ENCODE results near the gene DYNC2I2.
"Not testable (repeated sequence)": the region's sequence is repeated elsewhere in the genome, so short reads cannot be mapped to it uniquely, and the experiment has no call there.

DYNC2I2 gene

DNA sequence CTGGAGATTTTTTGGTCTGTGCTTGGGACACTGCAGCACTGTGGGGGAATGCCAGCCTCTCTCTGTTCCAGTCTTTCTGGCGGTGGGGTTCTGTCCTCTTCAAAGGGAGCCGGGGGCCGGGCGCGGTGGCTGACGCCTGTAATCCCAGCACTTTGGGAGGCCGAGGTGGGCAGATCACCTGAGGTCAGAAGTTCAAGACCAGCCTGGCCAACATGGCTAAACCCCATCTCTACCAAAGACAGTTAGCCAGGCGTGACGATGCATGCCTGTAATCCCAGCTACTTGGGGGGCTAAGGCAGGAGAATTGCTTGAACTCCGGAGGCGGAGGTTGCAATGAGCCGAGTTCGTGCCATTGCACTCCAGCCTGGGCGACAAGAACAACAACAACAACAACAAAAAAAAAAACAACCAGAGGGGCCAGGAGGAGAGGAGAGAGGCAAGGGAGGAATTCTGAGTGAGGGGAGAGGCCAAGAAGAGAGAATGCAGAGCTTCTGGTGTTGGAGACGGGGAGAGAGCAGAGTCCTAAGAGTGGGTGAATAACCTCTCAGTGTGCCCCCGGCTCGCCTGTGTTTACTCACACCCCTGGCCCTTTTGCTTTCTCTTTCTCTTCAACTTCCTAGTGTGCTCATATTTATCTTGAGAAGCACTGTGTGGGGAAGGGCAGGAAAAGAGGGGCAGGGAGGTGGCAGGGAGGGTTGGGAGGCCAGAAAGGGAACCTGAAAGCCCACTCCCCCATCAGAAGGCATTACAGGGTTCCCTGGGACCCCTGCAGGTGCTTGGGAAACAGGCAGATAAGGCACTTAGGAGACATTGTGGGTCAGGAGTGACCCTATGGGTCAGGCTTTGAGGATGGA, 29.2 kb upstream of the DYNC2I2 start:
- DNase-seq (ENCODE audit: low spot score), result peak; percentile 54

DNA sequence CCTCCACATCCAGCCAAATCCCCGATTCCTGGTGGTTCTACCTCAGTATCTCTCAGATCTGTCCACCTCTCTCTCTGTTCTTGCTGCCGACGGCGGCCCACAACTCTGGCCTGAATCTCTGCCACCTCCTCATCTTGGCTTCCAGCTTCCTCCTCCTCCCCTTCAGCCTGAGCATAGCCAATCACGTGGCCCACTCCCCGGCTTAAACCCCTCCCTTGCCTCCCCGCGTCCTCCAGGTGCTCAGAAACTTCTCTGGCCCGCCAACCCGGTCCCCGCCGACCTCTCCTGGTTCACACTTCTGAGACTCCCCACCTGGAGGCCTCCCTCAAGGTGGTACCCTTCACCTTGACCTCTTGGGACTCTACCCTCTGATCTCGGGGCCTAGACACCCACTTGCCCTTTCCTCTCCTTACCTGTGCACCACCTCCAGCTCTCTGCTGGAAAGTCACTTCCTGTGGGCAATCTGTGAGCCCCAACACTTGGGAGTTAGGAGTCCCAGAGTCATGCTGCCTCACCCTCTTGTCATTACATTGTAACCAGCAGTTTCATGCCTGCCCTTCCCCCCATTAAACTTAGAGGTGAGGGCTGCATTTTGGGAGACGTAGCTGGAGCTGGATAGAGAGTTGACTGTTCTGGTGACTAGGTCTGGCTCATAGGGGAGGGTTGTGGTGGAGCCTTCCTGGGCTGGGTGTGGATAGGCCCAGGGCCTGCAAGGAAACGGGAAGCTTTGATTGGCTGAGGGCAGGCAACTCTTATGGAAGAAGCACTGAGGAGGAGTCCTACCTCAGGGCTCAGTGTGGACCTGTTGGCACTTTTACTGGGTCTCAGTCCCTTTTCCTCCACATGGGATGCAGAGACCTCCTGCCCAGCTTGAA, 27.9 kb upstream of the DYNC2I2 start:
- DNase-seq (ENCODE audit: low spot score), result peak; percentile 89

DNA sequence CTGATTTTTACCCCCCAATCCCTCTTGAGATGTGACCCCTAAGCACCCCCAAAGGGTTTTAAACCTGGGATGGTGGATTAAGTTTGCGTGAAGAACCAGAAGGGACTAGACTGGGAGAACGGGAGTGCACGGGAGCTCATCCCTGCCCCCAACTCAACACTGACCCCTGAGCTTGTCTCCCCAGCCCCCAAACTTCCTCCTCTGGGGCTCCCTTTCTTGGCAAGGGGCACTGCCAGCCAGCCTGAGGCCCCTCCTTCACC, 27.3 kb upstream of the DYNC2I2 start:
- DNase-seq (ENCODE audit: low spot score), result no peak

DNA sequence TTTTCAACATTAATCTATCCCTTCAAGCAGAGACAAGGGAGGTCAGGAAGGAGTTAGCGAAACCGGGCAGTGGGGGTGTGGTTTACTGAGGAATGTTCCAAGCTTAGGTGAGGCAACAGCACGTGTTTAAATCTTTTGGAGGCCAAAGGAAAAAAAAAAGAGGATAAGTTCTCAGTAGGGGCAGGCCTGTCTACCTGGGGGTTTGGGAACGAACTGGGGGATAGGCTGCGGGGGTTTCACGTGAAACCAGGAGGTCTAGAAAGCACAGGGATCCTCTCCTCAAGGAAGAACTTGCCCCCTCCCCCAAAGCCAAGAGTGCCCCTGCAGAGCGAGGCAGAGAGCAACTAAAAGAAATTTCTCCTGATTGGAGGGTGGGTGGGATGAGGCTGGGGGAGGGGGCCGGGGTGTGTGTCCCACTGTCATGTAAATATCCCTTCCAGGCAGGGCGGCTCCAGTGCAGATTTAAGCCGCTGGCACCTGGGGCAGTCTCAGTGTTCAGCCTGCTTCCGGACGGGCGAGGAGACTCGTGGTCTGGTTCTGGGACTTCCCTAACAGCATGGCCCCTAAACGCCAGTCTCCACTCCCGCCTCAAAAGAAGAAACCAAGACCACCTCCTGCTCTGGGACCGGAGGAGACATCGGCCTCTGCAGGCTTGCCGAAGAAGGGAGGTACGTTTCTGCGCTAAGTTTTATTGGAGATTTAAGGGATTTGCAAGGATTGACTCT, 26.9 kb upstream of the DYNC2I2 start:
- peak; percentile 49 for DNase-seq (ENCODE audit: low spot score)

DNA sequence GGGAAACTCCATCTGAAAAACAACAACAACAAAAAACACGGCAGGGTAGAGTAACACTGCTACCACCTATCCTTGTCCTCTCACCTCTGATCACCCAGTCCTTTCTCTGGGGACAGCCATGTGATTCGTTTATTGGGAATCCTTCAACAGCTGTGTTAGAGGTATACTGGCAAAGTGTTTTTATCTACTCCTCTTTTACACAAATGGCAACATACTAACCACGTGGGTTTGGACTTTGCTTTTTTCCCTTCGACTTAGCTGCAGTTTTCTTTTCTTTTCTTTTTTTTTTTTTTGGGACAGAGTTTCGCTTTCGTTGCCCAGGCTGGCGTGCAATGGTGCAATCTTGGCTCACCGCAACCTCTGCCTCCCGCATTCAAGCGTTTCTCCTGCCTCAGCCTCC, 21.1 kb upstream of the DYNC2I2 start:
- DNase-seq (ENCODE audit: low spot score), result no peak

DNA sequence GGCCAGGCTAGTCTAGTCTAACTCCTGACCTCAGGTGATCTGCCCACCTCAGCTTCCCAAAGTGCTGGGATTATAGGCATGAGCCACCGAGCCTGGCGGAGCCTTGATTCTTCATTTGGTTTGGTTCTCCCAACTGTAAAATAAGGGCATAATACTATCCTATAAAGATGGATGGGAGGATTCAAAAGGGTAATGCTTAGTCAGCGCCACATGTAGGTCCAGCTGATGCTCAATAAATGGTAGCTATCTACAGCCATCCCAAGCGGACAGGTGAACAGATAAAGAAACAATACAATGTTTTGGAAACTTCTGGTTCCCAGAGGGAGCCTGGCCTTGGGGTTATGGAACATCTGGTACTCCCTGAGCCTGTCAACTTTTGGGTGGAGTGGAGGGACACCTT, 18.7 kb upstream of the DYNC2I2 start:
- DNase-seq (ENCODE audit: low spot score), result no peak

DNA sequence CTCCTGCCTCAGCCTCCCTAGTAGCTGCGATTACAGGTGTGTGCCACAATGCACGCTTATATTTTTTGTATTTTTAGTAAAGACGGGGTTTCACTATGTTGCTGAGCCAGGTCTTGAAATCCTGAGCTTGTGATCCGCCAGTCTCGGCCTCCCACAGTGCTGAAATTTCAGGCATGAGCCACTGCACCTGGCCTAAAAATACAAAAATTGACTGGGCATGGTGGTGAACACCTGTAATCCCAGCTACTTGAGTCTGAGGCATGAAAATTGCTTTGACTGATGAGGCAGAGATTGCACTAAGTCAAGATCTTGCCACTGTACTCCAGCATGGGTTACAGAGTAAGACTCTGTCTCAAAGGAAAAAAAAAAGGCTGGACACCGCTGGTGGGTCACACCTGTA, 13.1 kb upstream of the DYNC2I2 start:
- DNase-seq (ENCODE audit: low spot score), result no peak

DNA sequence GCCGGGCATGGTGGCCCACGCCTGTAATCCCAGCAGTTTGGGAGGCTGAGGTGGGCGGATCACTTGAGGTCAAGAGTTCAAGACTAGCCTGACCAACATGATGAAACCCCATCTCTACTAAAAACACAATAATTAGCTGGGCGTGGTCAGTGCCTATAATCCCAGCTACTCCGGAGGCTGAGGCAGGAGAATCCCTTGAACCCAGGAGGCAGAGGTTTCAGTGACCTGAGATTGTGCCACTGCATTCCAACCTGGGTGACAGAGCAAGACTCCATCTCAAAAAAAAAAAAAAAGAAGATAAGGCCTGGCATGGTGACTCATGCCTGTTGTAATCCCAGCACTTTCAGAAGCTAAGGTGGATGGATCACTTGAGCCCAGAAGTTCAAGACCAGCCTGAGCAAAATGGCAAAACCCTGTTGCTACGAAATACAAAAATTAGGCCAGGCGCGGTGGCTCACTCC, 9.9 kb upstream of the DYNC2I2 start:
- not testable (repeated sequence) for DNase-seq (ENCODE audit: low spot score)

DNA sequence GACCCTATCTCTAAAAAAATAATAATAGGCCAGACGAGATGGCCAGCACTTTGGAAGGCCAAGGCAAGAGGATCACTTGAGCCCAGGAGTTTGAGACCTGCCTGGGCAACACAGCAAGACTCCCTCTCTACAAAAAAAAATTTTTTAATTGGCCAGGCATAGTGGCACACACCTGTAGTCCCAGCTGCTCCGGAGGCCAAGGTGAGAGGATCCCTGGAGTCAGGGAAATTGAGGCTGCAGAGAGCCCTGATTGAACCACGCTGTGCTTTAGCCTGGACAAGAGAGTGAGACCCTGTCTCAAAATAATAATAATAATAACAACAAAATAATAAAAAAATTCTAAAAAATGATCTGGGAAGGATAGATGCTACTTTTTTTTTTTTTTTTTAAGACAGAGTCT, 1.1 kb upstream of the DYNC2I2 start:
- DNase-seq (ENCODE audit: low spot score), result no peak

DNA sequence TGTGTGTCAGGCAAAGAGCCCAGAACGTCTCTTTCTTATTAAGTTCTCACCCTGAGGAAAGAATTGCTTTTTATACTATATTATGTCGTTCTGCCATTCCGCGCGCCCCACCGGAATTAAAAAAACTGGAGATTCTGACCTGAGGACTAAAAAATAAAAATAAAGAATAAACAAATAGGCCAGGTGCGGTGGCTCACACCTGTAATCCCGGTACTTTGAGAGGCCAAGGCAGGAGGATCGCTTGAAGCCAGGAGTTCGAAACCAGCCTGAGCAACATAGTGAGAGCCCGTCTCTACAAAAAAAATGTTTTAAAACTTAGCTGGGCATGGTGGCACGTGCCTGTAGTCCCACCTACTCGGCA, 677 bp upstream of the DYNC2I2 start:
- DNase-seq (ENCODE audit: low spot score), result no peak

DNA sequence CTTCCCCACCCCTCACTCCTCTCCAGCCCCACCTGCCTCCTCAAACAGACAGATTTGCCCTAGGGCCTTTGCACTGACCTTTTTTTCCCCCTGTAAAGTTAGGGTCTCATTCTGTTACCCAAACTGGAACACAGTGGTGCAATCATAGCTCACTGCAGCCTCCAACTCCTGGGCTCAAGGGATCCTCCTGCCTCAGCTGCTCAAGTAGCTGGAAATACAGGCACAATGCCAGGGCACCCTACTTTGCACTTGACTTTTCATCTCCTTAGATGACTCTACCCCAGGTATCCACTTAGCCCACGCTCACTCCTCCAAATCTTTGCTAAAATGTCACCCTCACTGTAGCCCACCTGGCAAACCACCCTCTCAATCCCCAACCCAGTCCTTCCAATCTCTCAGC, 2.2 kb downstream of the DYNC2I2 start:
- no peak for DNase-seq (ENCODE audit: low spot score)

DNA sequence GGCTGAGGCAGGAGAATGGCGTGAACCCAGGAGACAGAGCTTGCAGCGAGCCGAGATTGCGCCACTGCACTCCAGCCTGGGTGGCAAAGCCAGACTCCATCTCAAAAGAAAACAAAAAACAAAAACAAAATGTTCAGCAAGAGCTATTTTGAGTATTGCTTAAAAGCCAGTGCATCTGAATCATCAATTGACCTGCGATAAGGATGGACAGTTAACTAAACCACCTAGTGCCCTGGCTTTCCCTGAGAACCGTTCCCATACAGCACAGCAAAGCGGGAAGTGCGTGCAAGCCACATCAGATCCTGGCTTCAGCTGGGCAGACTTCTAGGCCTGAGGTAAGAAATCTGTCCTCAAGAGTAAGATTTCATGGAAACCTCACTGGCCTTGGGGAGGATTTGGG, 2.7 kb downstream of the DYNC2I2 start:
- DNase-seq (ENCODE audit: low spot score), result no peak

DNA sequence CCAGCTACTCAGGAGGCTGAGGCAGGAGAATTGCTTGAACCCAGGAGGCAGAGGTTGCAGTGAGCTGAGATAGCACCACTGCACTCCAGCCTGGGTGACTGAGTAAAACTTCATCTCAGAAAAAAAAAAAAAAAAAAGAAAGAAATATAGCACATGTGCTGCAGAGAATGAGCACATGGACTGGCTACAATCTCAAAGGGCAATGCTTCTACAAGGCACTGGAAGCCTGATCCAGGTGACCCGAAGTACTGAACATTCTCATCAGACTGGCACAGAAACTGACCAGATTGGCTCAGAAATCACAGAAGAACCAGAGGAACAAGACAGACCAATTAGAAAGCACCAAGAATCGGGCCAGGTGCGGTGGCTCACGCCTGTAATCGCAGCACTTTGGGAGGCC, 4.8 kb downstream of the DYNC2I2 start:
- DNase-seq (ENCODE audit: low spot score), result no peak

DNA sequence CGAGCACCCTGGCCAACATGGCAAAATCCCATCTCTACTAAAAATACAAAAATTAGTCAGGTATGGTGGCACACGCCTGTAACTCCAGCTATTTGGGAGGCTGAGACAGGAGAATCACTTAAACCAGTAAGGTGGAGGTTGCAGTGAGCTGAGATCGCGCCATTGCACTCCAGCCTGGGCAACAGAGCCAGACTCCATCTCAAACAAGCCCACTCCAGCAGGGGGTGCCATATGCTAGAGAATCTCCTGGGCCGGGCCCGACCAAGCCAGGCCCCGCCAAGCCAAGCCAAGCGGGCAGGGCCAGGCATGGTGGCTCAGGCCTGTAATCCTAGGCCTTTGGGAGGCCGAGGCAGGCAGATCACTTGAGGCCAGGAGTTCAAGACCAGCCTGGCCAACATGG, 8.4 kb downstream of the DYNC2I2 start:
- peak; percentile 59 for DNase-seq (ENCODE audit: low spot score)

DNA sequence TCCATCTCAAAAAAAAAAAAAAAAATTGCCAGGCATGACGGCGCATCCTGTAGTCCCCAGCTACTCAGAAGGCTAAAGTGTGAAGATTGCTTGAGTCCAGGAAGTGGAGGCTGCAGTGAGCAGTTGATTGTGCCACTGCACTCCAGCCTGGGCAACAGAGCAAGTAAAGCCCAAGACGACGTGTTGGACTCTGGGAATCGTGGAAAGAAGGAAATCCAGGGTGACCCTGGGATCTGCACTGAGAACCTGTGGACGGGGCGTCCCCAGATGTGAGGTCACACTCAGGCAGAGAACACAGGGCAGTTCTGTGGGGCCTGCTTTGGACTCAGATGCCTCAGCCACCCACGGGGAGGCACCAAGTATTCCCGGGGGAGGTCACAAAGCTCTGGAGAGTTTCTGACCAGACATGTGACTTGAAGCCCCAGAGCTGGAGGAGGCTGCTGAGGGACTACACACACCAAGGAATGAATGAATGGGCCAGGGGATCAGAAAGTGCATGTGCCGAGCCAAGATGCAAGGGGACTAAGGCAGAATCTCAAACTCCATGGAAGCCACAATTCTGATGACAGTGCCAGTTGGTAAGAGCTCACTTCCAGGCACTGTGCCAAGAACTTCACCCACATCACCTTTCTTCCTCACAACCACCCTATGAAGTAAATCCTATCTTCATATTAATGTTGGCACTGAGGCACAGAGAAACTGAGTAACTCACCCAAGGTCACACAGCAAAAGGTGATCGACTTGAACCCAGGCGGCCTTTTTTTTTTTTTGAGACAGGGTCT, 12.9 kb downstream of the DYNC2I2 start:
- DNase-seq (ENCODE audit: low spot score), result no peak

DNA sequence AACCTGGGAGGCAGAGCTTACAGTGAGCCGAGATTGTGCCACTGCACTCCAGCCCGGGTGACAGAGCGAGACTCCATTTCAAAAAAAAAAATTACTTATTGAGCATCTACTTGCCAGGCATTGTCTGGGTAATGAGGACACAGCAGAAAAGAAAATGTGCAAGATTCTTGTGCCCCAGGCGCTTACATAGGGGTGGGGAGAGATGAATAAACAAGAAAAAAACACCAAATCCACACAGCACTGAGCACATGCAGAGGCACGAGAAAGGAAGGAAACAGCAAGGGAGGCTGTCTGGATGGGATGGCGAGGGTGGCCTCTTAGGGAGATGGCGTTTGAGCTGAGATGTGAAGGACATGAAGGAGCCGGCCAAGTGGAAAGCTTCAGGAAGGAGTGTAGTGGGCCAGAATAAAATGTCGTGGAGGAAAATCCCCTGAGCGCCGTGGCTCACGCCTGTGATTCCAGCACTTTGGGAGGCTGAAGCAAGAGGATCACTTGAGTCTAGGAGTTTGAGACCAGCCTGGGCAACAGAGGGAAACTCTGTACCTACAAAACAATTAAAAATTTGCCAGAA, 13.9 kb downstream of the DYNC2I2 start:
- no peak for DNase-seq (ENCODE audit: low spot score)

DNA sequence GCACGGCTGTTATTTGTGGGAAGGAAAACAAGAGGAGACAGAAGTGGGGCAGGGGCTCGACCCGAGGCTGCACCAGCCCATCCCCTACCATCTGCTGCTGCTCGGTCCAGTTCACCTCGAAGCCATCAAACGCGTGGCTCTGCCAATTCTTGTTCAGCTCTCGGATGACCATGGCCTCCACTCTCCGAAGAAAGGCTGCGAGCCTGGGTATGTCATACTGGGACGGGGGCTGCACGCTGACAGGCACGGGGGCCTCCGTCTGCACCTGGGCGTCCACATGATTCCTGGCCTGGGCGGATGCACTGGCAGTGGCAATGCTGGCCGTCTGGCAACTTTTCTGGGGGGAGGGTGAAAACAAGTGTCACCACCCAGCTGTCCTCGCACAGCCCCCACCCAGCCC, 16.0 kb downstream of the DYNC2I2 start:
- DNase-seq (ENCODE audit: low spot score), result no peak

DNA sequence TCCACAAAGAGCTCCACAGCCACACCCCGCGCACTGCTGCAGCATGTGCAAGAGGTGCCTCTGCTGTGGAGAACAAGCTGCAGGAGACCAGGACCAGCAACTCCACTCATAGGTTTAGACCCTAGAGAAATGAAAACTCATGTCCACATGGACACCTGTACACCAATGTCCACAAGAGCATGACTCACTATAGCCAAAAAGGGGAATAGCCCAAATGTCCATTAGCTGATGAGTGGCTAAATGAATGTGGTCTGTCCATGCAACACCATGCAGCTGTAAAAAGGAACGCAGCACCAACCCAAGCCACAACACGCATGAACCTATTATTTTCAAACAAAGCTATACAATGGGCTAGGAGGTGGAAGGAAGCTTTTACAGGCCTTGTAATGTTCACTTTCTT, 18.1 kb downstream of the DYNC2I2 start:
- DNase-seq (ENCODE audit: low spot score), result no peak

DNA sequence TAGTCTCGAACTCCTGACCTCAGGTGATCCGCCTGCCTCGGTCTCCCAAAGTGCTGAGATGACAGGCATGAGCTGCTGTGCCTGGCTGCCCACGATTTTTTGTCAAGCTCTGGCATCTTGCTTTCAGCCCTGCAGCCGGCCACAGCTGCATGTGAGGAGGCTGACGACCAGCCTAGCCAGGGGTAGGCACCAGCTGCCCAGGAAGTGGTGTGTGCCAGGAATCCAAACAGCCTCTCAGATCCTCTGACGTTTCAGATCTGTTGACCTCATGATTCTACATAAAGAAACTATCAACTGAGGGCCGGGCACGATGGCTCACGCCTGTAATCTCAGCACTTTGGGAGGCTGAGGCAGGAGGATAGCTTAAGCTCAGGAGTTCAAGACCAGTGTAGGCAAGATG, 19.0 kb downstream of the DYNC2I2 start:
- DNase-seq (ENCODE audit: low spot score), result no peak

DNA sequence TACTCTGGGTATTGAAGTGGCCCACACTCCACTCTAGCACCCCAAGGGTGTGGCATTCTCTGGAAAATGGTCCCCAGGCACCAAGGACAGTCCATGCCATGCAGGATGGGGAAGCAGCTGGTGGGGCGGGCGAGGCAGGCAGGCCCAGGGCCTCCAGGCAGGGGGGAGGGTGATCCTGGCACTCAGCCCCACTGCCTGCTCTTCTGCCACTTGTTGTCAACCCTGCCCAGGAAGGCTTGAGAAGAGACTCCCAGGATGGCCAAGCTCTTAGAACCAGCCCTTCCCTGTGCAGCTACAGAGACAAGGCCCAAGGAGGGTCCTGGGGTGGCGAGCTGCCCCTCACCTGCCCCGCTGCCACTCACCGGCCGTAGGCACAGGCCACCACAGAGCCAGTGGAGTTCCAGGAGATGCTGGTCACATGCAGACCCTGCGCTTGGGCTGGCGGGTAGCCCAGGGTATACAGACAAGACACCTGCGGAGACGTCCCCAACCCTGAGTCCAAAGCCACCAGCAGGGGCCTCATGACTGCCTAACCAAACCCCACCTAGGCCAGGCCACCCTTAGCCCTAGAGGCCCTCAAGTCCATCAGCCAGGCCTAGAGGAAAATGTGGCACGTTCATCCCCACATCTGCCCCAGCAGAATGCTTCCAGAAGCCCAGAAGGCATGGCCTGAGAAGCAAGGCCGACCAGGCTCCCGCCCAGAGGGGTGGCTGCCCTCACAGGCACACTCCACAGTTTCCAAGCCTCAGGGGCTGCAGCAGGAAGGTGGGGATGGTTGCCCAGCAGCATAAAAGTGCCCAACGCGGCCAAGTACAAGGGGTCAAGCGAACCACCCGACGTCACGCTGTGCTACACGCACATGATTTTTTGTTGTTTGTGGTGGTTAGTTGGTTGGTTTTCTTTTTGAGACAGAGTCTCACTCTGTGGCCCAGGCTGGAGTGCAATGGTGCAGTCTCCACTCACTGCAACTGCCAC, 19.8 kb downstream of the DYNC2I2 start:
- no peak for DNase-seq (ENCODE audit: low spot score)

DNA sequence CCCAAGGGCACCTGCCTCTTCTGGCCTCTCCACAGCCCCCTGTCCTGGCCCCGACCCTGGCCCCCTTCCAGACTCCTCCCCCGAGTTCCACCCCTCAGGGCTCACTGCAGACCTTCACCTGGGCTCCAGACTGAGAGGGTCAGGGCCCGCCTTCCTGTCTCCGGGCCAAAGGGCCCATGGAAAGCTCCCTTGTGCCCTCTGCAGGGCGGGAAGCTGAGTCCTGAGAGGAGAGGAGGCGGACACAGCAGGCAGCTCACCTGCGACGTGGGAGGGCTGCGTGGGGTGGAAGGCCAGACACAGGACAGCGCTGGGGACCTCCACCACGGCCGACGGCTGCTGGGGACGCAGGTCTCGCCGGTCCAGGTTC, 20.6 kb downstream of the DYNC2I2 start:
- no peak for DNase-seq (ENCODE audit: low spot score)

Data from activated CD4-positive, alpha-beta T cell treated with anti-CD3 and anti-CD28 coated beads, Interleukin-2, Interleukin-4, amounts not matched to agents 100 ng/mL and 50 ng/mL, durations not matched to agents 16 hours and 8 hours (primary cell).